K562 (cell line): ENCODE data around the gene MLXIPL. TPM values are rescaled to one million over a fixed set of nuclear protein-coding genes. Genes with fewer than 3 reads are reported as not detected.

ENCODE experiments used
- ELF4 ChIP-seq: fragments of 450-650 bp; formaldehyde crosslinking; IDR thresholded peaks from 2 replicates; pipeline ENCODE4 v1.4.0; 2022; ENCODE audit warnings: missing genetic modification characterization
- HDGF ChIP-seq: fragments of 450-650 bp; IDR thresholded peaks from 2 replicates; pipeline ENCODE4 v1.6.1; 2016
- HNRNPL ChIP-seq: fragments of 200-400 bp; formaldehyde crosslinking; IDR thresholded peaks from 2 replicates; pipeline ENCODE4 v1.6.1; 2017; ENCODE audit warnings: low read depth, mild to moderate bottlenecking, low read length
- MCM2 ChIP-seq: fragments of 450-650 bp; IDR thresholded peaks from 2 replicates; pipeline ENCODE4 v1.6.1; 2017; ENCODE audit warnings: low read depth, mild to moderate bottlenecking
- MEF2A ChIP-seq: IDR thresholded peaks from 2 replicates; pipeline ENCODE4 v1.6.1; 2011; ENCODE audit warnings: low read depth, mild to moderate bottlenecking, low read length, moderate library complexity; ENCODE audit not compliant: control insufficient read depth
- NCOR1 ChIP-seq: fragments of 450-650 bp; IDR thresholded peaks from 2 replicates; pipeline ENCODE4 v1.6.1; 2016; ENCODE audit warnings: mild to moderate bottlenecking, moderate library complexity
- NR2C1 ChIP-seq, 2 experiments: fragments of 450-650 bp; IDR thresholded peaks; 2 replicates each; pipeline ENCODE4 v1.6.1; 2017; ENCODE audit warnings: mild to moderate bottlenecking in 2 of 2, antibody characterized with exemption in 1 of 2, inconsistent platforms in 1 of 2, missing compliant biosample characterization in 1 of 2, missing genetic modification characterization in 1 of 2
- NR2F6 ChIP-seq: fragments of 450-650 bp; formaldehyde crosslinking; IDR thresholded peaks from 2 replicates; pipeline ENCODE4 v1.4.0; 2020; ENCODE audit warnings: mild to moderate bottlenecking
- PHF20 ChIP-seq: fragments of 450-650 bp; IDR thresholded peaks from 2 replicates; pipeline ENCODE4 v1.6.1; 2018; ENCODE audit not compliant: partially characterized antibody
- POLR2B ChIP-seq: fragments of 450-650 bp; IDR thresholded peaks from 2 replicates; pipeline ENCODE4 v1.6.1; 2018; ENCODE audit warnings: low read depth; ENCODE audit not compliant: partially characterized antibody
- PRPF4 ChIP-seq: fragments of 200-400 bp; formaldehyde crosslinking; IDR thresholded peaks from one replicate; pipeline ENCODE4 v1.6.1; 2017; ENCODE audit warnings: low read length, low read depth, mild to moderate bottlenecking; ENCODE audit not compliant: insufficient read depth, poor library complexity, severe bottlenecking
- RHOXF2B ChIP-seq: fragments of 250-450 bp; sonication (Bioruptor Pico); conservative IDR thresholded peaks from 2 replicates; pipeline ENCODE4 v1.5.1; 2021
- WHSC1 ChIP-seq: IDR thresholded peaks from one replicate; pipeline ENCODE4 v1.6.1; 2012; ENCODE audit warnings: low read length, control low read depth, inconsistent platforms
- ZNF282 ChIP-seq: sonication (generic); formaldehyde crosslinking; IDR thresholded peaks from 2 replicates; pipeline ENCODE4 v1.8.1; 2023; ENCODE audit warnings: missing genetic modification reagents
- ZNF444 ChIP-seq: fragments of 250-450 bp; sonication (Bioruptor Pico); IDR thresholded peaks from 2 replicates; pipeline ENCODE4 v1.4.0; 2020; ENCODE audit warnings: mild to moderate bottlenecking, moderate library complexity
- ZNF830 ChIP-seq: fragments of 250-450 bp; sonication (Bioruptor Pico); IDR thresholded peaks from 2 replicates; pipeline ENCODE4 v1.5.0; 2021; ENCODE audit warnings: mild to moderate bottlenecking
- ZSCAN29 ChIP-seq: fragments of 450-650 bp; IDR thresholded peaks from 2 replicates; pipeline ENCODE4 v1.6.1; 2017
- polyA plus RNA-seq, 8 experiments: library from polyadenylated mRNA; depleted of rRNA in 4 of 8; stranded (reverse) in 5 of 8; unstranded in 3 of 8; fragments of >200 nt; fragmentation: Nextera tagmentation in 2 of 8; fragmentation: Illumina TruSeq in 1 of 8; extraction: Ambion mirVana in 2 of 8; extraction: Trizol in 1 of 8; gene quantifications; 2 replicates each; pipeline versions ENCODE4 v1.2.1 to v1.2.3, GENCODE V29; 2011 to 2014; ENCODE audit warnings: inconsistent platforms in 1 of 8, missing spikeins in 1 of 8
- total RNA-seq, 7 experiments: library from RNA; depleted of rRNA in 6 of 7; stranded (reverse); fragments of >200 nt in 6 of 7; fragmentation: Illumina TruSeq in 2 of 7; extraction: Trizol in 2 of 7; gene quantifications; 2 replicates each; pipeline versions ENCODE4 v1.2.1 to v1.2.3, GENCODE V29; 2011 to 2021; ENCODE audit warnings: low replicate concordance in 1 of 7
- TF ChIP-seq, protein P1 (sequence below): fragments of 450-650 bp; IDR thresholded peaks from one replicate; pipeline ENCODE4 v1.6.1; 2018; ENCODE audit warnings: mild to moderate bottlenecking, moderate library complexity; ENCODE audit not compliant: partially characterized antibody
- TF ChIP-seq, protein P2 (sequence below): fragments of 450-650 bp; formaldehyde crosslinking; IDR thresholded peaks from 2 replicates; pipeline ENCODE4 v1.4.0; 2022; ENCODE audit warnings: mild to moderate bottlenecking, moderate library complexity
- TF ChIP-seq, protein P3 (sequence below): fragments of 450-650 bp; IDR thresholded peaks from 2 replicates; pipeline ENCODE4 v1.6.1; 2014; ENCODE audit warnings: low read depth, mild to moderate bottlenecking, moderate library complexity, borderline replicate concordance
- TF ChIP-seq, protein P4 (sequence below), 2 experiments: fragments of 450-650 bp in 1 of 2; sonication (generic) in 1 of 2; formaldehyde crosslinking; conservative IDR thresholded peaks; 2 replicates each; pipeline versions ENCODE4 v1.4.0 to v1.8.1; 2020 to 2022; ENCODE audit warnings: mild to moderate bottlenecking in 1 of 2, missing genetic modification reagents in 1 of 2
- TF ChIP-seq, protein P5 (sequence below): fragments of 450-650 bp; IDR thresholded peaks from 2 replicates; pipeline ENCODE4 v1.6.1; 2016; ENCODE audit warnings: low read depth, mild to moderate bottlenecking, moderate library complexity
- TF ChIP-seq, protein P6 (sequence below): fragments of 250-450 bp; sonication (Bioruptor Pico); IDR thresholded peaks from 2 replicates; pipeline ENCODE4 v1.8.0; 2021; ENCODE audit warnings: borderline replicate concordance, mild to moderate bottlenecking, moderate library complexity; ENCODE audit not compliant: poor library complexity, severe bottlenecking

Gene MLXIPL
- total and polyA plus RNA-seq, 9 of the 15 experiments (the other 6 are each of a cell fraction or from before 2014, with no cell fraction given), result 0.11 to 18.4 (median 1.4) TPM

DNA sequence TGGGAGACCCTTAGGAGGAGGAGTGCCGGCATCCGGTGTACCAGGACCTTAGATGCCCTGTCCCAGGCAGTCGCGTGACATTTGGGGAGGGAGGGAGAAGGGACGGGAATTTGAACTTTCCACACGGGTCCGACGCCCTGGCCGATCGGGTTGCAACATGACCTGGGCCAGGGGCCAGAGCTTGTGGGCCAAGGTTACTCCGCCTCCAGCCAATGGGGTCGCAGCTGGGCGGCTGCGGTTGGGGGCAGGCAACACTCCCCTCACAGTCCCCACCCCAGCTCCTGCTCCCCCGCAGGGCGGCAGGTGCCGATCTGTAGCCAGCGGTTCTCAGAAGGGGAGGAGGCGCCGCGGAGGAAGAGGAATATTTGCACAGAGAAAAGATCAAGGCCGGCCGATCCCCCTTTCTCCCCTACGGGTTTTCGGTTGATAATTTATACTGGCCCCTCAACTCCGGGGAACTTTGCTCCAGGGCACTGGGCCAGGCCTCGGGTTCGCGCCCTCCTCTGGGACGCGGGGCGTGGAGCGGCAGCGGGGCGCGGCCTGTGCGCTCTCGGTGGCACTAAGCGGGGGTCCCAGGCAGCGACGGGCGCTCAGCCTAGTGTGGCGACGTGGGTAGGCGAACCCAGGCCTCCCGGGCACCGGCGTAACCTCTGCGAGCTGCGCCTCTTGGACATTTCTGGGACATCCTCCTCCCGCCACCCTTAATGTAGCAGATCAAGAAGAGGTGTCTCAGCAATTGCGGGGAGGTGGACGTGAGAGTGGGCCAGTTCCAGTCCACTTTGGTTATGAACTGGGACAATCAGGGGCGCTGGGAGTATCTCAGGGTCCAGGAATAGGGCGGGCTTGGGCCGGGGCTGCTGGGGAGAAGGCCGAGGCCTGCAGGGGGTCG lies 1.2 kb downstream of the MLXIPL start (continued):
- TF ChIP-seq ZNF282 (no peak), HNRNPL (no peak), ZNF830 (no peak), PRPF4 (no peak), NR2C1 (IDR thresholded peaks at IDR 0.05) (no peak), NR2C1 (tag; IDR thresholded peaks at IDR 0.05) (no peak), ZNF444 (CRISPR knock-in tag) (no peak), NR2F6 (CRISPR knock-in tag) (no peak), MEF2A (no peak), ELF4 (CRISPR knock-in tag) (no peak), WHSC1 (no peak), MCM2 (no peak), POLR2B (no peak), RHOXF2B (no peak), PHF20 (peak; percentile 4), NCOR1 (no peak), ZSCAN29 (no peak), HDGF (no peak)
- TF ChIP-seq, protein P1, sequence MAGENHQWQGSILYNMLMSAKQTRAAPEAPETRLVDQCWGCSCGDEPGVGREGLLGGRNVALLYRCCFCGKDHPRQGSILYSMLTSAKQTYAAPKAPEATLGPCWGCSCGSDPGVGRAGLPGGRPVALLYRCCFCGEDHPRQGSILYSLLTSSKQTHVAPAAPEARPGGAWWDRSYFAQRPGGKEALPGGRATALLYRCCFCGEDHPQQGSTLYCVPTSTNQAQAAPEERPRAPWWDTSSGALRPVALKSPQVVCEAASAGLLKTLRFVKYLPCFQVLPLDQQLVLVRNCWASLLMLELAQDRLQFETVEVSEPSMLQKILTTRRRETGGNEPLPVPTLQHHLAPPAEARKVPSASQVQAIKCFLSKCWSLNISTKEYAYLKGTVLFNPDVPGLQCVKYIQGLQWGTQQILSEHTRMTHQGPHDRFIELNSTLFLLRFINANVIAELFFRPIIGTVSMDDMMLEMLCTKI, result no peak
- TF ChIP-seq, protein P2, sequence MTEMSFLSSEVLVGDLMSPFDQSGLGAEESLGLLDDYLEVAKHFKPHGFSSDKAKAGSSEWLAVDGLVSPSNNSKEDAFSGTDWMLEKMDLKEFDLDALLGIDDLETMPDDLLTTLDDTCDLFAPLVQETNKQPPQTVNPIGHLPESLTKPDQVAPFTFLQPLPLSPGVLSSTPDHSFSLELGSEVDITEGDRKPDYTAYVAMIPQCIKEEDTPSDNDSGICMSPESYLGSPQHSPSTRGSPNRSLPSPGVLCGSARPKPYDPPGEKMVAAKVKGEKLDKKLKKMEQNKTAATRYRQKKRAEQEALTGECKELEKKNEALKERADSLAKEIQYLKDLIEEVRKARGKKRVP (CRISPR knock-in tag), result no peak
- TF ChIP-seq, protein P3, sequence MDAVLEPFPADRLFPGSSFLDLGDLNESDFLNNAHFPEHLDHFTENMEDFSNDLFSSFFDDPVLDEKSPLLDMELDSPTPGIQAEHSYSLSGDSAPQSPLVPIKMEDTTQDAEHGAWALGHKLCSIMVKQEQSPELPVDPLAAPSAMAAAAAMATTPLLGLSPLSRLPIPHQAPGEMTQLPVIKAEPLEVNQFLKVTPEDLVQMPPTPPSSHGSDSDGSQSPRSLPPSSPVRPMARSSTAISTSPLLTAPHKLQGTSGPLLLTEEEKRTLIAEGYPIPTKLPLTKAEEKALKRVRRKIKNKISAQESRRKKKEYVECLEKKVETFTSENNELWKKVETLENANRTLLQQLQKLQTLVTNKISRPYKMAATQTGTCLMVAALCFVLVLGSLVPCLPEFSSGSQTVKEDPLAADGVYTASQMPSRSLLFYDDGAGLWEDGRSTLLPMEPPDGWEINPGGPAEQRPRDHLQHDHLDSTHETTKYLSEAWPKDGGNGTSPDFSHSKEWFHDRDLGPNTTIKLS, result no peak
- TF ChIP-seq, protein P4, sequence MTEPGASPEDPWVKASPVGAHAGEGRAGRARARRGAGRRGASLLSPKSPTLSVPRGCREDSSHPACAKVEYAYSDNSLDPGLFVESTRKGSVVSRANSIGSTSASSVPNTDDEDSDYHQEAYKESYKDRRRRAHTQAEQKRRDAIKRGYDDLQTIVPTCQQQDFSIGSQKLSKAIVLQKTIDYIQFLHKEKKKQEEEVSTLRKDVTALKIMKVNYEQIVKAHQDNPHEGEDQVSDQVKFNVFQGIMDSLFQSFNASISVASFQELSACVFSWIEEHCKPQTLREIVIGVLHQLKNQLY (CRISPR knock-in tag; conservative IDR thresholded peaks at IDR 0.05), result no peak
- TF ChIP-seq, protein P5, sequence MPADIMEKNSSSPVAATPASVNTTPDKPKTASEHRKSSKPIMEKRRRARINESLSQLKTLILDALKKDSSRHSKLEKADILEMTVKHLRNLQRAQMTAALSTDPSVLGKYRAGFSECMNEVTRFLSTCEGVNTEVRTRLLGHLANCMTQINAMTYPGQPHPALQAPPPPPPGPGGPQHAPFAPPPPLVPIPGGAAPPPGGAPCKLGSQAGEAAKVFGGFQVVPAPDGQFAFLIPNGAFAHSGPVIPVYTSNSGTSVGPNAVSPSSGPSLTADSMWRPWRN, result peak; percentile 94
- TF ChIP-seq, protein P6, sequence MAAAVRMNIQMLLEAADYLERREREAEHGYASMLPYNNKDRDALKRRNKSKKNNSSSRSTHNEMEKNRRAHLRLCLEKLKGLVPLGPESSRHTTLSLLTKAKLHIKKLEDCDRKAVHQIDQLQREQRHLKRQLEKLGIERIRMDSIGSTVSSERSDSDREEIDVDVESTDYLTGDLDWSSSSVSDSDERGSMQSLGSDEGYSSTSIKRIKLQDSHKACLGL (CRISPR knock-in tag), result no peak
